Esophagus muscularis mucosa (tissue), 3 donors: ENCODE data around the gene SBNO2.

Source experiments
- EP300 ChIP-seq: sonication (generic); formaldehyde crosslinking; IDR thresholded peaks from one replicate; pipeline ENCODE4 v1.6.1; 2017; ENCODE audit warnings: antibody characterized with exemption
- TF ChIP-seq, protein P1 (sequence below), 3 experiments: fragments of 200-600 bp in 2 of 3; fragments of 450-650 bp in 1 of 3; sonication (generic) in 2 of 3; IDR thresholded peaks; one replicate each; pipeline ENCODE4 v1.5.1; 2017 to 2019; ENCODE audit warnings: antibody characterized with exemption in 3 of 3, mild to moderate bottlenecking in 2 of 3, moderate library complexity in 1 of 3

DNA sequence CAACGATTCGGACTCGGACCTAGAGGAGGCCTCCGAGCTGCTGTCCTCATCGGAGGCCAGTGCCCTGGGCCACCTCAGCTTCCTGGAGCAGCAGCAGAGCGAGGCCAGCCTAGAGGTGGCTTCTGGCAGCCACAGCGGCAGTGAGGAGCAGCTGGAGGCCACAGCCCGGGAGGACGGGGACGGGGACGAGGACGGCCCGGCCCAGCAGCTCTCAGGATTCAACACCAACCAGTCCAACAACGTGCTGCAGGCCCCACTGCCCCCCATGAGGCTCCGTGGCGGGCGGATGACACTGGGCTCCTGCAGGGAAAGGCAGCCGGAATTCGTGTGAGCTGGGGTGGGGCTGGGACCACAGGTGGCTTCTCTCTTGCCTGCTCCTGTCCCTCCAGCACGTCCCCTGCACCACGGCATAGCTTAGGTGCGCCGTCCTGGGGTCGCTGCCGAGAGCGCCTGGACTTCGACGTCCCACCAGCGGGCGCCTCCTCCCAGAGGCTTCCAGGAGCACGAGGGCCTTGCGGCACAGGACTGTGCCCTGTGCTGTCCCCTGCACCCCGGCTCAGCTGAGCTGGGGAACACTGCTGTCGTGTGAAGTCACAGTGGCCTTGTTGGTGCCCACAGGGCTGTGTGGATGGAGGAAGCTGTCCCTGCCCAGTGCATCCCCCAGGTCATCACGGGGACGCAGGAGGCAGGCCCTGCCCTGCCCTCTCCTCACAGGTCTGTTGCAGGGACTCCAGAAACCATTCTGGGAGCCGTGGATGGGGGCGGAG is 88.2 kb downstream of the SBNO2 start:
- TF ChIP-seq, protein P1, sequence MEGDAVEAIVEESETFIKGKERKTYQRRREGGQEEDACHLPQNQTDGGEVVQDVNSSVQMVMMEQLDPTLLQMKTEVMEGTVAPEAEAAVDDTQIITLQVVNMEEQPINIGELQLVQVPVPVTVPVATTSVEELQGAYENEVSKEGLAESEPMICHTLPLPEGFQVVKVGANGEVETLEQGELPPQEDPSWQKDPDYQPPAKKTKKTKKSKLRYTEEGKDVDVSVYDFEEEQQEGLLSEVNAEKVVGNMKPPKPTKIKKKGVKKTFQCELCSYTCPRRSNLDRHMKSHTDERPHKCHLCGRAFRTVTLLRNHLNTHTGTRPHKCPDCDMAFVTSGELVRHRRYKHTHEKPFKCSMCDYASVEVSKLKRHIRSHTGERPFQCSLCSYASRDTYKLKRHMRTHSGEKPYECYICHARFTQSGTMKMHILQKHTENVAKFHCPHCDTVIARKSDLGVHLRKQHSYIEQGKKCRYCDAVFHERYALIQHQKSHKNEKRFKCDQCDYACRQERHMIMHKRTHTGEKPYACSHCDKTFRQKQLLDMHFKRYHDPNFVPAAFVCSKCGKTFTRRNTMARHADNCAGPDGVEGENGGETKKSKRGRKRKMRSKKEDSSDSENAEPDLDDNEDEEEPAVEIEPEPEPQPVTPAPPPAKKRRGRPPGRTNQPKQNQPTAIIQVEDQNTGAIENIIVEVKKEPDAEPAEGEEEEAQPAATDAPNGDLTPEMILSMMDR (IDR thresholded peaks at IDR 0.05): no peak
- no peak for TF ChIP-seq EP300
